C4-2B (cell line): ENCODE data around the gene PRSS53.

ENCODE experiments used
- H3K27ac ChIP-seq: fragments of 450-650 bp; 2 replicates; pipeline ENCODE4 v1.5.1; 2017
- ZFX ChIP-seq: fragments of 450-650 bp; IDR thresholded peaks from 2 replicates; pipeline ENCODE4 v1.6.1; 2017
- TF ChIP-seq, protein P1 (sequence below): fragments of 450-650 bp; conservative IDR thresholded peaks from 2 replicates; pipeline ENCODE4 v1.5.1; 2017; ENCODE audit warnings: mild to moderate bottlenecking

PRSS53 gene

GRCh38 chr16:31042866-31043265 lies 45.9 kb downstream of the PRSS53 start:
- no peak overlapping the region for H3K27ac ChIP-seq
- TF ChIP-seq, protein P1, sequence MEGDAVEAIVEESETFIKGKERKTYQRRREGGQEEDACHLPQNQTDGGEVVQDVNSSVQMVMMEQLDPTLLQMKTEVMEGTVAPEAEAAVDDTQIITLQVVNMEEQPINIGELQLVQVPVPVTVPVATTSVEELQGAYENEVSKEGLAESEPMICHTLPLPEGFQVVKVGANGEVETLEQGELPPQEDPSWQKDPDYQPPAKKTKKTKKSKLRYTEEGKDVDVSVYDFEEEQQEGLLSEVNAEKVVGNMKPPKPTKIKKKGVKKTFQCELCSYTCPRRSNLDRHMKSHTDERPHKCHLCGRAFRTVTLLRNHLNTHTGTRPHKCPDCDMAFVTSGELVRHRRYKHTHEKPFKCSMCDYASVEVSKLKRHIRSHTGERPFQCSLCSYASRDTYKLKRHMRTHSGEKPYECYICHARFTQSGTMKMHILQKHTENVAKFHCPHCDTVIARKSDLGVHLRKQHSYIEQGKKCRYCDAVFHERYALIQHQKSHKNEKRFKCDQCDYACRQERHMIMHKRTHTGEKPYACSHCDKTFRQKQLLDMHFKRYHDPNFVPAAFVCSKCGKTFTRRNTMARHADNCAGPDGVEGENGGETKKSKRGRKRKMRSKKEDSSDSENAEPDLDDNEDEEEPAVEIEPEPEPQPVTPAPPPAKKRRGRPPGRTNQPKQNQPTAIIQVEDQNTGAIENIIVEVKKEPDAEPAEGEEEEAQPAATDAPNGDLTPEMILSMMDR: no peak
- no peak for TF ChIP-seq ZFX

GRCh38 chr16:31038993-31039392 lies 49.8 kb downstream of the PRSS53 start:
- no peak overlapping the region for H3K27ac ChIP-seq
- TF ChIP-seq ZFX: no peak
- TF ChIP-seq, protein P1: no peak

- no peak overlapping the region for H3K27ac ChIP-seq
- no peak for TF ChIP-seq ZFX
- TF ChIP-seq, protein P1: no peak
Measured at GRCh38 chr16:31036691-31037090, 52.1 kb downstream of the PRSS53 start.

- TF ChIP-seq, protein P1: no peak
- no peak for TF ChIP-seq ZFX
- peak overlapping the region; percentile 83 for H3K27ac ChIP-seq
Measured at GRCh38 chr16:31033709-31034492, 54.8 kb downstream of the PRSS53 start.
